ENCODE data around the gene IFT122. TPM values are rescaled to one million over a fixed set of nuclear protein-coding genes. Genes with fewer than 3 reads are reported as not detected.

Gene IFT122
- total and polyA plus RNA-seq, 5 donors from 2014 or later, result 2.5 to 19.3 (median 4.6) TPM

DNA sequence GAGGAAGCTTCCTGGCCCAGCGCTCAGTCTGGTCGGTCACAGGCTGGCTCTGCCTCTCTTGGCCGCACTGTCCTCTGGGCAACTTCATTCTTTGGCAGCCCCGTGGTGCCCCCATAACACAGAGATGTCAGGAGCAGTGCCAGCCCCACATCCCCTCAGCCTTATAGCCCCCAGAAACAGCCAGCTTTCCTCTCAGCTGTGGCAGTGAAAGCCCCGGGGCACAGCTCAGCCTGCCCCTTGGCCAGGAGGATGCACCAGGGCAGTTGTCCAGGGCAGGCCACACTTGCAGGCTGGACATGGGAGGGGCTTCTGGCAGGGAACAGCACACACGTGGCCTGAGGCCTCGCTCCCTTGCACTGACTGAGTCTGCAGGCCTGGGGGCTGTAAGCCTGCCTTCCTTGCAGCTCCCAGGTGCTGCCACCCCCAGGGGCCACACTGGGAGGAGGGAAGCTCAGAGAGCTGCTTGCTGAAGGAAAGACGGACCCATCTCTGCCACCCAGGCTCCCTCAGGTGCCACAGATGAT, 78.1 kb downstream of the IFT122 start:
- Mint-ChIP-seq H3K4me1 (no peaks in the 10 kb centered on the region), H3K4me3 (no peak overlapping the region), H3K9me3 (no peaks in the 10 kb centered on the region), H3K27ac (no peak overlapping the region), H3K27me3 (no peaks in the 10 kb centered on the region), H3K36me3 (peaks cover 19% of the 10 kb centered on the region)
- no peak overlapping the region for H3K4me3 ChIP-seq (ENCODE audit: low read depth, low read length)
- DNase-seq (no peak), ATAC-seq (ENCODE audit: low read depth in 2 of 2) (no peak)
- H3K4me1 ChIP-seq (ENCODE audit: control insufficient read depth, insufficient read depth, low read length, poor library complexity, severe bottlenecking), result no peaks in the 10 kb centered on the region
- H3K27me3 ChIP-seq (ENCODE audit: control insufficient read depth, insufficient read depth, low read length), result no peaks in the 10 kb centered on the region
- no peaks in the 10 kb centered on the region for H3K36me3 ChIP-seq (ENCODE audit: control insufficient read depth, insufficient read depth, low read length)
- no peak overlapping the region for H3K27ac ChIP-seq (ENCODE audit: insufficient read depth, low read length, poor library complexity, severe bottlenecking)
- H3K9me3 ChIP-seq (ENCODE audit: control insufficient read depth in 2 of 2, low read length in 2 of 2), result no peaks in the 10 kb centered on the region

DNA sequence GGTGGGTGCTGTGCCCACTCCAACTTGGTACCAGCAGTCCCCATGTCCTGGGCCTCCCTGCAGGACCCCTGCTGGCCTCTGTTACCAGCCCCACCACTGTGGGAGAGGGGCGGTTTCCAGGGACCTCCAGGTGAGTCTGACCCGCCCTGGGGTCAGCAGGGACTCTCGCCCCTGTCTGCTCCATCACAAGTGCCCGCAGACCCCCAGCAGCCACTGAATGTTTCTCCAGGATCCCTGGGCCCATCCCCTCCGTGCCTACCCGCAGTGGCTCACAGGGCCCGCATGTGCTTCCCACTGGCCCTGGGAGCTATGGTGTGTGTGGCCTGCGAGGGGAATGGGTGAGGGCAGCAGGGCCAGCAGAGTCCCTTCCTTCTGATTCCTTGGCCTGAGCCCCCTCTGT, 78.6 kb downstream of the IFT122 start:
- no peaks in the 10 kb centered on the region for H3K36me3 ChIP-seq (ENCODE audit: control insufficient read depth, insufficient read depth, low read length)
- Mint-ChIP-seq H3K4me3 (no peak overlapping the region), H3K4me1 (no peaks in the 10 kb centered on the region), H3K9me3 (no peaks in the 10 kb centered on the region), H3K36me3 (peaks cover 15% of the 10 kb centered on the region), H3K27me3 (no peaks in the 10 kb centered on the region), H3K27ac (no peak overlapping the region)
- ATAC-seq (ENCODE audit: low read depth in 2 of 2) (no peak), DNase-seq (no peak)
- H3K9me3 ChIP-seq (ENCODE audit: control insufficient read depth in 2 of 2, low read length in 2 of 2), result no peaks in the 10 kb centered on the region
- H3K27ac ChIP-seq (ENCODE audit: insufficient read depth, low read length, poor library complexity, severe bottlenecking), result no peak overlapping the region
- no peak overlapping the region for H3K4me3 ChIP-seq (ENCODE audit: low read depth, low read length)
- H3K27me3 ChIP-seq (ENCODE audit: control insufficient read depth, insufficient read depth, low read length), result no peaks in the 10 kb centered on the region
- H3K4me1 ChIP-seq (ENCODE audit: control insufficient read depth, insufficient read depth, low read length, poor library complexity, severe bottlenecking), result no peaks in the 10 kb centered on the region

DNA sequence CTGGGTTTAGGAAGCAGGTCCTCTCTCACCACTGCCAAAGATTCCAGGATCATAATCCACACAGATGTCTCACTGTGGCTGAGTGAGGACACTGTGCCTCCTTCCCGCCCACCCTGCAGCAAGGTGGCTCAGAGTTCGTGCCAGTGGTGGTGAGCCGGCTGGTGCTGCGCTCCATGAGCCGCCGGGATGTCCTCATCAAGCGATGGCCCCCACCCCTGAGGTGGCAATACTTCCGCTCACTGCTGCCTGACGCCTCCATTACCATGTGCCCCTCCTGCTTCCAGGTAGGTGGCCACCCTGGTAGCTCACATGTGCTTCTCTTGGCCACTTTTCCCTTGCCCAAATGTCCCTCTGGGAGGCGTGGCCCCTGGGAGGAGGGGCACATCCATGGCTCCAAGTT, 79.4 kb downstream of the IFT122 start:
- Mint-ChIP-seq H3K27me3 (no peaks in the 10 kb centered on the region), H3K4me1 (no peaks in the 10 kb centered on the region), H3K9me3 (no peaks in the 10 kb centered on the region), H3K4me3 (no peak overlapping the region), H3K27ac (no peak overlapping the region), H3K36me3 (peaks cover 15% of the 10 kb centered on the region)
- Histone ChIP-seq H3K4me1 (ENCODE audit: control insufficient read depth, insufficient read depth, low read length, poor library complexity, severe bottlenecking) (no peaks in the 10 kb centered on the region), H3K9me3 (ENCODE audit: control insufficient read depth in 2 of 2, low read length in 2 of 2) (no peaks in the 10 kb centered on the region), H3K4me3 (ENCODE audit: low read depth, low read length) (no peak overlapping the region), H3K27me3 (ENCODE audit: control insufficient read depth, insufficient read depth, low read length) (no peaks in the 10 kb centered on the region), H3K36me3 (ENCODE audit: control insufficient read depth, insufficient read depth, low read length) (no peaks in the 10 kb centered on the region), H3K27ac (ENCODE audit: insufficient read depth, low read length, poor library complexity, severe bottlenecking) (no peak overlapping the region)
- DNase-seq (no peak), ATAC-seq (ENCODE audit: low read depth in 2 of 2) (no peak)

DNA sequence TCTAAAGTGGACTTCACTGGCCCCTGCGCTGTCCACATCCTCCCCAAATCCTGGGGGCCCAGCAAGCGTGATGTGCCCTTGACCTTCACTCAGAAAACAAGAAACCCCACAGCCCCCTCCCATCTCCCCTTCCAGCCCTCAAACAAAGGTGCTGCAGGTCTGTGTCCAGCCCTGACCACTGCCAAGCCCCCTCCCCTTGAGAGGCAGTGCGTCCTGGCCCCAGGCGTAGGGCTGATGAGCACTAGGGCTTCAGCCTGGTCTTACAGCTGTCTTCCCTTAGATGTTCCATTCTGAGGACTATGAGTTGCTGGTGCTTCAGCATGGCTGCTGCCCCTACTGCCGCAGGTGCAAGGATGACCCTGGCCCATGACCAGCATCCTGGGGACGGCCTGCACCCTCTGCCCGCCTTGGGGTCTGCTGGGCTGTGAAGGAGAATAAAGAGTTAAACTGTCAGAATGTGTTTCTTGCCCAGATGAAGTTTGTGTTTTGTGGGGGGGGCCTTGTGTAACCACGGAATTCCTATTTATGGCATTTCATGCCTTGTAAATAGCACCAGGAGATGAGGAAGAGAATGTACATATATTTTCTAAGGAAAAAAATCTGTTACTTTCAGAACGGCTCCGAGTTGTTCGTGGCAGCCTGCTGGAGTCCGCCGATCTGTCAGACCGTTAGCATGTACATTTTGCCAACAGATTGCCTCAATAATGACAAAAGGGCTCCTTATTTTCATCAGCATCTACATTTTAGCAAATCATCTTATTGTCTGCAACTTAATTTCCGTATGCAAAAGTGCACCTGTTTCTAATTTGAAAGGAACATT, 80.1 kb downstream of the IFT122 start:
- no peaks in the 10 kb centered on the region for H3K4me1 Mint-ChIP-seq
- no peak overlapping the region for H3K4me3 Mint-ChIP-seq
- Histone ChIP-seq H3K27ac (ENCODE audit: insufficient read depth, low read length, poor library complexity, severe bottlenecking) (no peak overlapping the region), H3K4me1 (ENCODE audit: control insufficient read depth, insufficient read depth, low read length, poor library complexity, severe bottlenecking) (no peaks in the 10 kb centered on the region), H3K9me3 (ENCODE audit: control insufficient read depth in 2 of 2, low read length in 2 of 2) (no peaks in the 10 kb centered on the region), H3K27me3 (ENCODE audit: control insufficient read depth, insufficient read depth, low read length) (no peaks in the 10 kb centered on the region), H3K36me3 (ENCODE audit: control insufficient read depth, insufficient read depth, low read length) (no peaks in the 10 kb centered on the region), H3K4me3 (ENCODE audit: low read depth, low read length) (no peak overlapping the region)
- peak overlapping the region in 2 of 3 donors; percentile 17 to 39 for H3K27ac Mint-ChIP-seq
- H3K9me3 Mint-ChIP-seq, result no peaks in the 10 kb centered on the region
- H3K27me3 Mint-ChIP-seq, result no peaks in the 10 kb centered on the region
- peaks cover 15% of the 10 kb centered on the region for H3K36me3 Mint-ChIP-seq
- DNase-seq (no peak), ATAC-seq (ENCODE audit: low read depth in 2 of 2) (no peak)

DNA sequence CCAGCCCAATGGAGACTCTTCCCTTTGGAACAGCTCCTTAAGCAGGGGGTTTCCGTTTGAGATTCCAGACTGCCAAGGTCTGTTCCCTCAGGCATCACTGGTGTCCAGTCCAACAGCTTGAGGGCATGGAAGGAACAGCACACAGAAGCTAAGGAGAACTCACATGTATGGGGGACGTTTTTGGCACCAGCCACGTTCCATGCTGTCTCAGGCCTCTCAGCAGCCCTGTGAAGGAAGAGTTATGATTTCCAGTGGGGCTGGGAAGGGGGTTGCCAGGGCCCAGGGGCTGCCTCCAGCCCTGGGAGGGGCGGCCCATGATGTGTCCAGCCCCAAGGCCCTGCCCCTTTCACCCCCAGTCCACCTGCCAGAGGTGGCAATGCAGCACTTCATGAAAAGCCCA, 80.9 kb downstream of the IFT122 start:
- H3K9me3 Mint-ChIP-seq, result no peaks in the 10 kb centered on the region
- Histone ChIP-seq H3K4me1 (ENCODE audit: control insufficient read depth, insufficient read depth, low read length, poor library complexity, severe bottlenecking) (no peaks in the 10 kb centered on the region), H3K27me3 (ENCODE audit: control insufficient read depth, insufficient read depth, low read length) (no peaks in the 10 kb centered on the region), H3K9me3 (ENCODE audit: control insufficient read depth in 2 of 2, low read length in 2 of 2) (no peaks in the 10 kb centered on the region), H3K4me3 (ENCODE audit: low read depth, low read length) (no peak overlapping the region), H3K36me3 (ENCODE audit: control insufficient read depth, insufficient read depth, low read length) (no peaks in the 10 kb centered on the region), H3K27ac (ENCODE audit: insufficient read depth, low read length, poor library complexity, severe bottlenecking) (no peak overlapping the region)
- no peaks in the 10 kb centered on the region for H3K4me1 Mint-ChIP-seq
- H3K27ac Mint-ChIP-seq, result no peak overlapping the region
- peaks cover 14% of the 10 kb centered on the region for H3K36me3 Mint-ChIP-seq
- H3K27me3 Mint-ChIP-seq, result no peaks in the 10 kb centered on the region
- no peak overlapping the region for H3K4me3 Mint-ChIP-seq
- DNase-seq, result no peak
- ATAC-seq (ENCODE audit: low read depth in 2 of 2), result no peak

DNA sequence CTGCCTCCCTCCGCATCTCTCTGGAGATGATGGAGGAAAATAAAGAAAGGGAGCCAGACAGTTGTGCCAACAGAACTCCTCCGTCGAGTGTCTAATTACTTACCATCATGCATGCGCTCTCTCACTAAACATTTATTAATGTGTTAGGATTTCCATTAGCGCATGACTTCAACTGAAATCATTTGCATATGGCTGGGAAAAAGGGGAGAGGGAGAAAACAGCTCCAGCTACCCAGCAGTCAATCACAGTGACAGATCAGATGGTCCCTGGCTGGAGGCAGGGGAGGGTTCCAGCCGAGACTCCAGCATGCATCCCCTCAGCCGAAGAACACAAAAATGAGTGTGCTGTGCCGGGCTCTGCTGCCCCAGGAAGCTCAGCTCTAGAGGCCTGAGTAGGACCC, 81.6 kb downstream of the IFT122 start:
- no peaks in the 10 kb centered on the region for H3K36me3 ChIP-seq (ENCODE audit: control insufficient read depth, insufficient read depth, low read length)
- no peak for ATAC-seq (ENCODE audit: low read depth in 2 of 2)
- H3K4me1 Mint-ChIP-seq, result no peaks in the 10 kb centered on the region
- no peak overlapping the region for H3K4me3 ChIP-seq (ENCODE audit: low read depth, low read length)
- no peaks in the 10 kb centered on the region for H3K27me3 ChIP-seq (ENCODE audit: control insufficient read depth, insufficient read depth, low read length)
- no peaks in the 10 kb centered on the region for H3K9me3 ChIP-seq (ENCODE audit: control insufficient read depth in 2 of 2, low read length in 2 of 2)
- H3K27me3 Mint-ChIP-seq, result no peaks in the 10 kb centered on the region
- peaks cover 9% of the 10 kb centered on the region for H3K36me3 Mint-ChIP-seq
- no peaks in the 10 kb centered on the region for H3K9me3 Mint-ChIP-seq
- no peak overlapping the region for H3K27ac Mint-ChIP-seq
- H3K4me1 ChIP-seq (ENCODE audit: control insufficient read depth, insufficient read depth, low read length, poor library complexity, severe bottlenecking), result no peaks in the 10 kb centered on the region
- H3K4me3 Mint-ChIP-seq, result no peak overlapping the region
- no peak overlapping the region for H3K27ac ChIP-seq (ENCODE audit: insufficient read depth, low read length, poor library complexity, severe bottlenecking)
- DNase-seq, result no peak

DNA sequence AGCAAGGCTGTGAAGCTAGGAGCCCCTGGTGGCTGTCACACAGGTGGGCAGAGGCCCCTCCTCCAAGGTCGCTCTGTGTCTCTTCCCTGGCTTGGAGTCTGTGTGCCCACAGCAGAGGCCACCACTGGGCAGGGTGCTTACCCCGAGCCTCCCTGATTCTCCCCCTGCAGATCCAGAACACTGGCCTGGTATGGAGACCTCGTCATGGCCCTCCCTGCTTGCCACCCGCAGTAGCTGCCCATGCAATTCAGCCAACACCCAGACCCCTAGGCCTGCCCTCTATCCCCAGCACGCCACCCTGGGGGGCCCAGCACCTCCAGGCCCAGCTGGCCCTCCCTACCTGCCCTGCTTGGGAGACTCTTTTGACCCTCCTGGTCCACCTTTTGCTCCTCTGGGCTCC, 82.9 kb downstream of the IFT122 start:
- Histone ChIP-seq H3K36me3 (ENCODE audit: control insufficient read depth, insufficient read depth, low read length) (no peaks in the 10 kb centered on the region), H3K4me1 (ENCODE audit: control insufficient read depth, insufficient read depth, low read length, poor library complexity, severe bottlenecking) (no peaks in the 10 kb centered on the region), H3K9me3 (ENCODE audit: control insufficient read depth in 2 of 2, low read length in 2 of 2) (no peaks in the 10 kb centered on the region), H3K4me3 (ENCODE audit: low read depth, low read length) (no peak overlapping the region), H3K27ac (ENCODE audit: insufficient read depth, low read length, poor library complexity, severe bottlenecking) (no peak overlapping the region), H3K27me3 (ENCODE audit: control insufficient read depth, insufficient read depth, low read length) (no peaks in the 10 kb centered on the region)
- H3K27me3 Mint-ChIP-seq, result no peaks in the 10 kb centered on the region
- H3K36me3 Mint-ChIP-seq, result no peaks in the 10 kb centered on the region
- DNase-seq (no peak), ATAC-seq (ENCODE audit: low read depth in 2 of 2) (no peak)
- H3K27ac Mint-ChIP-seq, result no peak overlapping the region
- H3K4me1 Mint-ChIP-seq, result no peaks in the 10 kb centered on the region
- H3K4me3 Mint-ChIP-seq, result no peak overlapping the region
- no peaks in the 10 kb centered on the region for H3K9me3 Mint-ChIP-seq

DNA sequence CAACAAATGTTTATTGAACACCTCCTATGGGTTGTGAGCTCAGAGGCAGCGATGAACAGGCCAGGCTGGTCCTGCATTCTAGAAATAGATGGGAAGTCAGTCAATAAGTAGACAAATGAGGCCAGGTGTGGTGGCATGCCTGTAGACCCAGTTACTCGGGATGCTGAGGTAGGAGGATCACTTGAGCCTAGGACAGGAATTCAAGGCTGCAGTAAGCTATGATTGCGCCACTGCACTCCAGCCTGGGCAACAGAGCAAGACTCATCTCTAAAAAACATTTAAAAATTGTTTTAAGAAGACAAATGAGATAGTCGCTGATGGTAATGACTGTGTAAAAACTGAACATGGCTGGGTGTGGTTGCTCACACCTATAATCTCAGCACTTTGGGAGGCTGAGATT, 84.1 kb downstream of the IFT122 start:
- no peaks in the 10 kb centered on the region for H3K27me3 Mint-ChIP-seq

More for the DNA sequence above, 84.1 kb downstream of the IFT122 start:
- H3K36me3 ChIP-seq (ENCODE audit: control insufficient read depth, insufficient read depth, low read length), result no peaks in the 10 kb centered on the region
- H3K36me3 Mint-ChIP-seq, result no peaks in the 10 kb centered on the region
- no peaks in the 10 kb centered on the region for H3K9me3 Mint-ChIP-seq
- H3K27ac ChIP-seq (ENCODE audit: insufficient read depth, low read length, poor library complexity, severe bottlenecking), result no peak overlapping the region
- no peak overlapping the region for H3K4me3 ChIP-seq (ENCODE audit: low read depth, low read length)
- H3K4me1 Mint-ChIP-seq, result no peaks in the 10 kb centered on the region
- H3K27ac Mint-ChIP-seq, result no peak overlapping the region
- no peak for ATAC-seq (ENCODE audit: low read depth in 2 of 2)
- no peaks in the 10 kb centered on the region for H3K9me3 ChIP-seq (ENCODE audit: control insufficient read depth in 2 of 2, low read length in 2 of 2)
- H3K27me3 ChIP-seq (ENCODE audit: control insufficient read depth, insufficient read depth, low read length), result no peaks in the 10 kb centered on the region
- no peaks in the 10 kb centered on the region for H3K4me1 ChIP-seq (ENCODE audit: control insufficient read depth, insufficient read depth, low read length, poor library complexity, severe bottlenecking)
- DNase-seq, result no peak
- no peak overlapping the region for H3K4me3 Mint-ChIP-seq
